ENCODE measurements around the gene ACTL10.

ACTL10 gene

GRCh38 chr20:33668466-33669155 lies 1.9 kb downstream of the ACTL10 start:
- no peak for DNase-seq
- H2BK15ac ChIP-seq (replicated peaks; ENCODE audit: low read depth), result no peak overlapping the region
- no peak overlapping the region for H3K4me2 ChIP-seq (ENCODE audit: low read length)
- H3K9ac ChIP-seq (ENCODE audit: low read length), result no peak overlapping the region
- WGBS (ENCODE audit: extremely low coverage, insufficient coverage, low lambda C conversion rate), result no CpG with 5 or more reads among the region's 13 CpGs
- H3K4me3 ChIP-seq (ENCODE audit: low read length), result no peak overlapping the region
- no peak overlapping the region for H2BK120ac ChIP-seq (ENCODE audit: low read depth, low read length)
- no peak overlapping the region for H4K5ac ChIP-seq (ENCODE audit: low read length)
- H3K4me1 ChIP-seq (ENCODE audit: control insufficient read depth, low read depth, low read length), result peaks cover 12% of the 10 kb centered on the region
- H3K27me3 ChIP-seq (ENCODE audit: insufficient read depth, low read length, poor library complexity), result no peaks in the 10 kb centered on the region
- H4K8ac ChIP-seq (ENCODE audit: low read depth, low read length), result no peak overlapping the region
- H3K4ac ChIP-seq (ENCODE audit: low read depth, low read length), result no peak overlapping the region
- no peak overlapping the region for H3K18ac ChIP-seq (ENCODE audit: low read length)
- H2AK5ac ChIP-seq (ENCODE audit: low read length), result no peak overlapping the region
- peaks cover 6% of the 10 kb centered on the region for H3K79me1 ChIP-seq (ENCODE audit: low read length)
- peaks cover 2% of the 10 kb centered on the region for H3K79me2 ChIP-seq (ENCODE audit: control insufficient read depth, insufficient read depth, low read length)
- H3K27ac ChIP-seq (ENCODE audit: low read depth, low read length), result no peak overlapping the region
- no peak overlapping the region for H2BK5ac ChIP-seq (ENCODE audit: low read length)
- no peak overlapping the region for H3K23ac ChIP-seq (ENCODE audit: low read length)
- H3K56ac ChIP-seq (ENCODE audit: low read length), result no peak overlapping the region
- peaks cover 5% of the 10 kb centered on the region for H3K36me3 ChIP-seq (ENCODE audit: control insufficient read depth, insufficient read depth, low read length)

- H3K36me3 ChIP-seq (ENCODE audit: control insufficient read depth, insufficient read depth, low read length), result peaks cover 5% of the 10 kb centered on the region
- WGBS (ENCODE audit: extremely low coverage, insufficient coverage, low lambda C conversion rate), result no CpG with 5 or more reads among the region's 5 CpGs
- no peak overlapping the region for H2BK5ac ChIP-seq (ENCODE audit: low read length)
- no peak overlapping the region for H2BK120ac ChIP-seq (ENCODE audit: low read depth, low read length)
- no peak overlapping the region for H3K18ac ChIP-seq (ENCODE audit: low read length)
- H3K79me1 ChIP-seq (ENCODE audit: low read length), result peaks cover 8% of the 10 kb centered on the region
- H3K56ac ChIP-seq (ENCODE audit: low read length), result no peak overlapping the region
- H3K4me3 ChIP-seq (ENCODE audit: low read length), result no peak overlapping the region
- H3K27me3 ChIP-seq (ENCODE audit: insufficient read depth, low read length, poor library complexity), result no peaks in the 10 kb centered on the region
- H3K4me1 ChIP-seq (ENCODE audit: control insufficient read depth, low read depth, low read length), result peaks cover 10% of the 10 kb centered on the region
- H3K79me2 ChIP-seq (ENCODE audit: control insufficient read depth, insufficient read depth, low read length), result peaks cover 2% of the 10 kb centered on the region
- H3K4me2 ChIP-seq (ENCODE audit: low read length), result no peak overlapping the region
- H4K5ac ChIP-seq (ENCODE audit: low read length), result no peak overlapping the region
- H4K8ac ChIP-seq (ENCODE audit: low read depth, low read length), result no peak overlapping the region
- H2BK15ac ChIP-seq (replicated peaks; ENCODE audit: low read depth), result no peak overlapping the region
- no peak overlapping the region for H3K23ac ChIP-seq (ENCODE audit: low read length)
- DNase-seq, result no peak
- H3K4ac ChIP-seq (ENCODE audit: low read depth, low read length), result no peak overlapping the region
- H3K9ac ChIP-seq (ENCODE audit: low read length), result no peak overlapping the region
- H2AK5ac ChIP-seq (ENCODE audit: low read length), result no peak overlapping the region
- H3K27ac ChIP-seq (ENCODE audit: low read depth, low read length), result no peak overlapping the region
Measured at GRCh38 chr20:33669224-33669623, 2.5 kb downstream of the ACTL10 start.

- Histone ChIP-seq H3K23ac (ENCODE audit: low read length) (no peak overlapping the region), H3K4me3 (ENCODE audit: low read length) (no peak overlapping the region), H4K5ac (ENCODE audit: low read length) (no peak overlapping the region), H3K79me2 (ENCODE audit: control insufficient read depth, insufficient read depth, low read length) (peaks cover 2% of the 10 kb centered on the region), H3K18ac (ENCODE audit: low read length) (no peak overlapping the region), H2BK5ac (ENCODE audit: low read length) (no peak overlapping the region), H3K27me3 (ENCODE audit: insufficient read depth, low read length, poor library complexity) (no peaks in the 10 kb centered on the region), H2BK15ac (replicated peaks; ENCODE audit: low read depth) (no peak overlapping the region), H3K9ac (ENCODE audit: low read length) (no peak overlapping the region), H3K4me2 (ENCODE audit: low read length) (no peak overlapping the region), H3K4ac (ENCODE audit: low read depth, low read length) (no peak overlapping the region), H3K4me1 (ENCODE audit: control insufficient read depth, low read depth, low read length) (peaks cover 9% of the 10 kb centered on the region), H2AK5ac (ENCODE audit: low read length) (no peak overlapping the region), H3K27ac (ENCODE audit: low read depth, low read length) (no peak overlapping the region), H3K56ac (ENCODE audit: low read length) (no peak overlapping the region), H3K36me3 (ENCODE audit: control insufficient read depth, insufficient read depth, low read length) (peaks cover 5% of the 10 kb centered on the region), H3K79me1 (ENCODE audit: low read length) (peaks cover 8% of the 10 kb centered on the region), H4K8ac (ENCODE audit: low read depth, low read length) (no peak overlapping the region), H2BK120ac (ENCODE audit: low read depth, low read length) (no peak overlapping the region)
- WGBS (ENCODE audit: extremely low coverage, insufficient coverage, low lambda C conversion rate), result no CpG with 5 or more reads among the region's 13 CpGs
- DNase-seq, result no peak
Measured at GRCh38 chr20:33669873-33670640, 3.3 kb downstream of the ACTL10 start.

- Histone ChIP-seq H3K56ac (ENCODE audit: low read length) (no peak overlapping the region), H3K27me3 (ENCODE audit: insufficient read depth, low read length, poor library complexity) (no peaks in the 10 kb centered on the region), H2AK5ac (ENCODE audit: low read length) (no peak overlapping the region), H4K8ac (ENCODE audit: low read depth, low read length) (no peak overlapping the region), H3K18ac (ENCODE audit: low read length) (no peak overlapping the region), H3K4me2 (ENCODE audit: low read length) (no peak overlapping the region), H3K36me3 (ENCODE audit: control insufficient read depth, insufficient read depth, low read length) (peaks cover 5% of the 10 kb centered on the region), H3K9ac (ENCODE audit: low read length) (no peak overlapping the region), H4K5ac (ENCODE audit: low read length) (no peak overlapping the region), H2BK15ac (replicated peaks; ENCODE audit: low read depth) (no peak overlapping the region), H2BK120ac (ENCODE audit: low read depth, low read length) (no peak overlapping the region), H3K79me1 (ENCODE audit: low read length) (peaks cover 8% of the 10 kb centered on the region), H3K4me3 (ENCODE audit: low read length) (no peak overlapping the region), H3K4ac (ENCODE audit: low read depth, low read length) (no peak overlapping the region), H3K23ac (ENCODE audit: low read length) (no peak overlapping the region), H2BK5ac (ENCODE audit: low read length) (no peak overlapping the region), H3K79me2 (ENCODE audit: control insufficient read depth, insufficient read depth, low read length) (peaks cover 2% of the 10 kb centered on the region), H3K4me1 (ENCODE audit: control insufficient read depth, low read depth, low read length) (peaks cover 12% of the 10 kb centered on the region), H3K27ac (ENCODE audit: low read depth, low read length) (no peak overlapping the region)
- no peak for DNase-seq
- no CpG with 5 or more reads among the region's 6 CpGs for WGBS (ENCODE audit: extremely low coverage, insufficient coverage, low lambda C conversion rate)
Measured at GRCh38 chr20:33670715-33671499, 4.2 kb downstream of the ACTL10 start.

GRCh38 chr20:33671573-33672288 lies 5.0 kb downstream of the ACTL10 start:
- Histone ChIP-seq H3K79me1 (ENCODE audit: low read length) (peaks cover 8% of the 10 kb centered on the region), H3K36me3 (ENCODE audit: control insufficient read depth, insufficient read depth, low read length) (peaks cover 5% of the 10 kb centered on the region), H3K4ac (ENCODE audit: low read depth, low read length) (no peak overlapping the region), H3K27me3 (ENCODE audit: insufficient read depth, low read length, poor library complexity) (no peaks in the 10 kb centered on the region), H3K4me2 (ENCODE audit: low read length) (no peak overlapping the region), H2BK120ac (ENCODE audit: low read depth, low read length) (no peak overlapping the region), H3K18ac (ENCODE audit: low read length) (no peak overlapping the region), H3K79me2 (ENCODE audit: control insufficient read depth, insufficient read depth, low read length) (peaks cover 2% of the 10 kb centered on the region), H3K23ac (ENCODE audit: low read length) (no peak overlapping the region), H3K27ac (ENCODE audit: low read depth, low read length) (no peak overlapping the region), H3K9ac (ENCODE audit: low read length) (no peak overlapping the region), H2AK5ac (ENCODE audit: low read length) (no peak overlapping the region), H2BK15ac (replicated peaks; ENCODE audit: low read depth) (no peak overlapping the region), H3K4me1 (ENCODE audit: control insufficient read depth, low read depth, low read length) (peaks cover 10% of the 10 kb centered on the region), H4K8ac (ENCODE audit: low read depth, low read length) (no peak overlapping the region), H2BK5ac (ENCODE audit: low read length) (no peak overlapping the region), H3K56ac (ENCODE audit: low read length) (no peak overlapping the region), H3K4me3 (ENCODE audit: low read length) (no peak overlapping the region), H4K5ac (ENCODE audit: low read length) (no peak overlapping the region)
- DNase-seq, result no peak
- no CpG with 5 or more reads among the region's 8 CpGs for WGBS (ENCODE audit: extremely low coverage, insufficient coverage, low lambda C conversion rate)
